GM19328 (cell line): ENCODE data around the gene MAP3K20.
"Not testable (repeated sequence)": the region's sequence is repeated elsewhere in the genome, so short reads cannot be mapped to it uniquely, and the experiment has no call there.

Experiments used
- ATAC-seq: cut with Tn5 transposase; IDR thresholded peaks from one replicate; pipeline ENCODE4 v1.9.1; 2021; ENCODE audit warnings: mild to moderate bottlenecking, moderate library complexity; ENCODE audit not compliant: unreplicated experiment

MAP3K20 gene

GRCh38 chr2:173086518-173087213, 11.0 kb downstream of the MAP3K20 start:
- ATAC-seq: no peak

- no peak for ATAC-seq
These were observed 11.6 kb downstream of the MAP3K20 start for GRCh38 chr2:173087214-173087581.

DNA sequence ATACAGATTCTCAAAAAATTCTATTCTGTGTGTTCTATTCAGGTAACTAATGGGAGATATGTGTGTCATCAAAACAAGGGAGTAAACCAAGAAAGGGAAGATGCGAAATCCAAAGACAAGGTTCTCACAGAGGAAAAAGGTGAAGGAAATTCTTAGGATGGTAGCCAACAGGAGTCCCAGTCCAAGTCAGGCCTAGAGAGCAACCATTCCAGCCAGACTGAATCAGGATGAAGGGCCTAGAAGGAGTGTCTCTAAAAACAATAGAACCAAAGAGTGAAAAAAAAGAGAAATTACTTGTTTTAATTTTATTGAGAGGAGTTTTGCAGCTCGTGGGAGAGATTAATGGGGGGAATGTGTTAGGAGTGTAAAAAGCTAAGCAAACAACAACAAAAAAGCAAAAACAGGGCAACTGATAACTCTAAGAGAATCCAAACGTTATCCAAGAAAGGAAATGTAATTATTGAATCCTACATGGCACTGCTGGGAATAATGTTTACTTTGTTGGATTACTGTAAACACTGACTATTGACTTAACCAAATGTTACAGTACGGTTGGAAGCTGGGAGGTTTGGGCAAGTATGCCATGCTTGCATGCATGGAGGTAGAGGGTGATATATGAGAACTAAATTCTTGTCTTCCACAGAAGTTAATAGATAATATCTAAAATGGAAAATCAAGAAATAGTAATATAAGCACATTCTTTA, 12.3 kb downstream of the MAP3K20 start:
- ATAC-seq: no peak

GRCh38 chr2:173090276-173090877, 14.7 kb downstream of the MAP3K20 start:
- ATAC-seq: no peak

DNA sequence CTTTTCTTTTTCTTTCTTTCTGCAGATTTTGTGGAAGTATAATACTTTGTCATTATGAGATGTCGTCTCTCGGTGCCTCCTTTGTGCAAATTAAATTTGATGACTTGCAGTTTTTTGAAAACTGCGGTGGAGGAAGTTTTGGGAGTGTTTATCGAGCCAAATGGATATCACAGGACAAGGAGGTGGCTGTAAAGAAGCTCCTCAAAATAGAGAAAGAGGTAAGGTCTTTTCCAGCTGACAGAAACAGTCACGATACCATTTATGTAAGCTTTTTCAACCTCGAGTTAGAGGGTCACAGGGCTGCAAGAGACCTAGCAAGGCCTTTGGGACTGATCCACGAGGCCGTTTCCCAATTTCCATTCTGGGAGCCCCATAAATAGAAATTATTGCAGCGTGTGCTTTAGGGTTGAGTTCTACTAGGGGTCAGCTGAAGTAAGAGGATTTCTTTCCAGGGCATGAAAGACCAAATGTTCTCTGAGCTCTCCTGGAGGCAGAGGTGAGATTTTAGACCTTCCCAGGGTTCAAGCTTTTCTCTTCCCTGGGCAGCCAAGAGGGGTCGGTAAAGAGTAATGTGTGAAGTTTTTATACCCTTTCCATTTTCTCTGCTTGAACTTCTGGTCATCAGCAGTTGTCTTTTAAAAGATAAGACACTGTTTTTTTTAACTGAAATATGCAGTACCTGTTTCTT, 15.5 kb downstream of the MAP3K20 start:
- no peak for ATAC-seq

- ATAC-seq: no peak
These were observed 16.3 kb downstream of the MAP3K20 start for GRCh38 chr2:173091910-173092309.

GRCh38 chr2:173092844-173093402, 17.3 kb downstream of the MAP3K20 start:
- ATAC-seq: no peak

DNA sequence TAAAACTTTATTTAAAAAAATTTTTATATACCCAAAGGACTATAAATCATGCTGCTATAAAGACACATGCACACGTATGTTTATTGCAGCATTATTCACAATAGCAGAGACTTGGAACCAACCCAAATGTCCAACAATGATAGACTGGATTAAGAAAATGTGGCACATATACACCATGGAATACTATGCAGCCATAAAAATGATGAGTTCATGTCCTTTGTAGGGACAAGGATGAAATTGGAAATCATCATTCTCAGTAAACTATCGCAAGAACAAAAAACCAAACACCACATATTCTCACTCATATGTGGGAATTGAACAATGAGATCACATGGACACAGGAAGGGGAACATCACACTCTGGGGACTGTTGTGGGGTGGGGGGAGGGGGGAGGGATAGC, 18.0 kb downstream of the MAP3K20 start:
- ATAC-seq: not testable (repeated sequence)

DNA sequence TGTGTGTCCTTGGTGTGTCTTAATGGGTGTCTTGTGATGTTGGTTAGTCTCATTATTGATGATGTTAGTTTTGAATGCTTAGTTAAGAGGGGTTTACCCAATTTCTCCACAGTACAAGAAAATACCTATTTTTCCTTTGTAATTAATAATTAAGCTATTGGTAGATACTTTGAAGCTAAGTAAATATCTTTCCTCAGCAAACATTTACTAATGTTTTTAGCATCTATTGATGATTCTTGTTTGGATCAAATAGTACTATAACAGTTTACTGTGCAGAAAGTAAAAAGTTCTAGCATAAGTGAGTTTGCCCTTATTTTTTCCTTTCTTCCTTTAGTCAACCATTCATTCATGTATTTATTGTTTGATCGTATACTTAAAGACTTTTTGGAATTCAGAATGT, 19.1 kb downstream of the MAP3K20 start:
- ATAC-seq: no peak

- ATAC-seq: no peak
These were observed 19.7 kb downstream of the MAP3K20 start for GRCh38 chr2:173095356-173095755.

DNA sequence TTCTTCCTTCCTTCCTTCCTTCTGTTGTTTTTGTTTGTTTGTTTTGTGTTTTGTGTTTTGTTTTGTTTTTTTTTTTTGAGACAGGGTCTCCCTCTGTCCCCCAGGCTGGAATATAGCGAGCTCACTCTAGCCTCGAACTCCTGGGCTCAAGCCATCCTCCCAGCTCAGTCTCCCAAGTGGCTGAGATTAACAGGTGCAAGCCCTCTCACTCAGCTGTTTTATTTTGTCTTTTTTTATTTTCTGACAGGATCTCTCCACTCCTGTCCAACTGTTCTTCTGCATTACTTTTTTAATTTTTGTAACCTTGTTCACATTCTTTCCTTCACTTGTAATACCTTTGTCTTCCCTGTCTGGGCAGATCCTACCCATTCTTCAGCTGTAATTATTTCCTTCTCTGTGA, 23.6 kb downstream of the MAP3K20 start:
- ATAC-seq: no peak

- no peak for ATAC-seq
These were observed 24.2 kb downstream of the MAP3K20 start for GRCh38 chr2:173099804-173100203.

DNA sequence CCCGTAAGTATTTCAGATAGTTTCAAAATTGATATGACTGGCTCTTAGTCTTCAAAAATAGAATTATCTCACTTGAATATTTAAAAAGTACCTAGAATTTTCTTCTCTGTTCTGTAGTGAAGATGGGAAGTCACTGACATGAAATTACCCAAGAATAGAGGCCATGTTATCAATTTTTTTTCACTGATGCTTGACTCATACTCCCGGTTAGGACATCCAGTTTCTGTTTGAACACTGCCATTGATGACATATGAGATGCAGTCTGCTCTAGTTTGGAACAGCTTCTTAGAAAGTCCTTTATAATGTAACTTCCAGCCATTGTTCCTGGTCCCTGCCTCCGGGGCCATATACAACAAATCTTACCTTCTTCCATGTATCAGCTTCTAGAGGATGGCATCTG, 26.0 kb downstream of the MAP3K20 start:
- ATAC-seq: no peak

- no peak for ATAC-seq
These were observed 28.5 kb downstream of the MAP3K20 start for GRCh38 chr2:173104156-173104555.

DNA sequence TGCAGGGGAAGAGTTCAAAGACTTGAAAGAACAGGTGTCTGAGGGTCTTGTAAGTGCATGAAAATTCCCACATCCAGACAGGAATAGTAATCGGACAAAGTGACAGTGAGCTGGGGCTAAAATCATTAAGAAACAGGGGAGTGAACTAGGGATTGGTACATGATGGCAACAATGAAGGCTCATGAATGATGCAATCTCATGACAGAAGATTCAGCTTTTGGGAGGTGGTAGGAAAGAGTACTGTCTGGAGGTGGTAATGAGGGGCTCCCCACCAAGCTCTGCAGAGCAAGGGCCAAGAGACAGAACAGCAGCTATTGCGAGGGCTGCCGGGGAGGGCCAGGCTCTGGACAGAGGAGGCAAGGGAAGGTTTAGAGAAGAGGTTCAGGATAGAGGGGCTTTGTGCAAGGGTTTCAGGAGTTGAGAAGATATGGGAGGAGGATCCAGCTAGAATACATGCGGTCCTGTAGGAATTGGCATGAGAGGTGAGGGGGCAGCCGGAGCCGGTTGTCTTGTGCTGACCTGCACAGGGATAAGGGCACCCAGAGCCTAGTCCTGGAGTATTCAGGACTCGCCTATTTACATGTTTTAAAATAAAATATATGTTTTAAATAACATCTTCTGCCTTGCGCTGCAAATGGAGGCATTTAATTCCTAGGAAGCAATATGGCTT, 31.4 kb downstream of the MAP3K20 start:
- ATAC-seq: no peak

GRCh38 chr2:173107629-173108022, 32.0 kb downstream of the MAP3K20 start:
- ATAC-seq: no peak

DNA sequence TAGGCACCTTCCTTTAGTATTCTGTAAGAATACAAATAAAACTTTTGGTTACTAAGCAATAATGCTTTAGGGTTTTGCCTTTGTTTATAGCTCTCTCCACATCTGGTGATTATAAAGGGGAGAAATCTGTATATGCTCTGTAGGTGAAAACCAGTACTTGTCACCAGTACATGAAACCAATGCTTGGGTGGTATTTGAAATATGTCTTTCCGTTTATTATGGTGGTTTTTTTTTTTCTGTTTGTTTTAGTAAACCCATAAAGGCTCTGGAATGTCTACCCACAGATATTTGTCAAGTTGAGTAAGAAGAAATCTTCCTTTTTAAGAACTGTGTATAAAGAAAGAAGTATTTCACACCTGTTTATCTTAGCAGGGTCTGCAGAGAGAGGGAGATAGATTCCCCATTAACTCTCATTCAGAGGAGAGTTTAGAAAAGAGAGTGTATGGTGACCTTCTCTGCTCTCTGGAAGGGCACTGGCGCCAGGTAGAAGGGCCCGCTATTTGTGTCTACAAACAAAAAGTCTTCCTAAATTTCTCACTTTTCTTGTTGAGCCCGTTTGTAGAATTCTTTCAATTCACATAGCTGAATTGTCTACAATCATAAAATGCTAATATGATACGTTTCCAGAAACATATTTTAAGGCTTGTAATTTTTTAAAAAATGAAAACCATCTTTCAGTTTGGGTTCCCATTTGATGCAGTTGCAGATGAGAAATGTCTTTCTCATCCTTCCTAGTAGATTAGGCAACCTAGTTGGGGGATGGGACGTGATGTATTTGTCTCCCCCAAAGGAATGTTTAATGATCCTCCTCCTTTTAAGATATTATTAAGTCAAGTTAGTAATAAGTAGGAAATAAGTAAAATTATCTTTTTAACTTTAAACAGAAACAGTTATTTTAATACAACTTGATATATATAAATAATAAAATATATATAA, 33.9 kb downstream of the MAP3K20 start:
- no peak for ATAC-seq

- no peak for ATAC-seq
These were observed 42.0 kb downstream of the MAP3K20 start for GRCh38 chr2:173117678-173118077.

GRCh38 chr2:173118395-173118794, 42.7 kb downstream of the MAP3K20 start:
- no peak for ATAC-seq
